ENCODE measurements around the gene ACTL6B. TPM values are rescaled to one million over a fixed set of nuclear protein-coding genes. Genes with fewer than 3 reads are reported as not detected.
A peak's percentile ranks its signal among the peaks of the same experiment; 100 is the strongest.

Gene ACTL6B
- total and polyA plus RNA-seq, 3 donors from 2014 or later, result 0.79 to 2.1 (median 1.2) TPM

- Histone ChIP-seq H3K4me1 (peaks cover 52% of the 10 kb centered on the region), H3K27ac (peak overlapping the region; percentile 27 to 59), H3K36me3 (ENCODE audit: low read depth, missing control alignments) (no peaks in the 10 kb centered on the region), H3K27me3 (no peaks in the 10 kb centered on the region), H3K9me3 (no peaks in the 10 kb centered on the region), H3K4me3 (no peak overlapping the region)
- DNase-seq, result no peak
- intact Hi-C loops (cut with DNase I; ENCODE audit: low total_unique reads), result loop anchor here (5.0 kb wide), 2 partner anchors 122 to 222 kb away; no protein-coding TSS in a partner anchor
- TF ChIP-seq CTCF (IDR thresholded peaks at IDR 0.05) (no peak), POLR2A (IDR thresholded peaks at IDR 0.05) (no peak)
- 76 to 90% methylated on average over 7 to 18 of the region's 18 CpGs for WGBS, 2 donors
Observed at GRCh38 chr7:100689230-100690135, 33.2 kb upstream of the ACTL6B start.

DNA sequence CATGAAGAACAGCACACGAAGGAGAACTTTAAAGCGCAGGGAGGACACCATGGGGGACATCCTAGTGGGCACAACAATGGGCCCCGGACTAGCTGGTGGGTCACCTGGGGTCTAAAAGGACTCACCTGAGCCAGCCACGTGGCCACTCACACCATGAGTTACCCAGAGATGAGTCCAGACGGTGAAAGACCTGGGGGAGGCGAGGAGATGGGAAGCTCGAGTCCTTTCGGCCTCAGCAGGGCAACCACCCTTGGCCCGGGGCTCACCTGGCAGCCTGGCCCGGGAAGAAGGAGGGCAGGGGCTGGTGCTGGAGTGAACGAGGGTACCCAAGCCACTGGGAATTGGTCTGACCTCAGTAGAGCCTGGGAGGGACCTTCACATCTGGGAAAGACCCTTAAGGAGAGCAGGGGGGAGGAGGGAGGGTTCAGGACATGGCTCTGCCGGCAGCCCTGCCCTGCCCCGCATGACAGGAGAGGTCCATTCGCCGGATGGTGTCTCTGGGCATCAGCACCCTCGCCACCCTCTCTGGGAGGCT lies 32.1 kb upstream of the ACTL6B start:
- 68 to 79% methylated on average over 13 to 16 of the region's 16 CpGs for WGBS, 2 donors
- Histone ChIP-seq H3K9me3 (no peaks in the 10 kb centered on the region), H3K27ac (peak overlapping the region; percentile 27 to 59), H3K4me1 (peaks cover 51% of the 10 kb centered on the region), H3K36me3 (ENCODE audit: low read depth, missing control alignments) (no peaks in the 10 kb centered on the region), H3K27me3 (no peaks in the 10 kb centered on the region), H3K4me3 (no peak overlapping the region)
- TF ChIP-seq CTCF (IDR thresholded peaks at IDR 0.05) (no peak), POLR2A (IDR thresholded peaks at IDR 0.05) (no peak)
- intact Hi-C loops (cut with DNase I; ENCODE audit: low total_unique reads), result no loop called here
- DNase-seq, result no peak

DNA sequence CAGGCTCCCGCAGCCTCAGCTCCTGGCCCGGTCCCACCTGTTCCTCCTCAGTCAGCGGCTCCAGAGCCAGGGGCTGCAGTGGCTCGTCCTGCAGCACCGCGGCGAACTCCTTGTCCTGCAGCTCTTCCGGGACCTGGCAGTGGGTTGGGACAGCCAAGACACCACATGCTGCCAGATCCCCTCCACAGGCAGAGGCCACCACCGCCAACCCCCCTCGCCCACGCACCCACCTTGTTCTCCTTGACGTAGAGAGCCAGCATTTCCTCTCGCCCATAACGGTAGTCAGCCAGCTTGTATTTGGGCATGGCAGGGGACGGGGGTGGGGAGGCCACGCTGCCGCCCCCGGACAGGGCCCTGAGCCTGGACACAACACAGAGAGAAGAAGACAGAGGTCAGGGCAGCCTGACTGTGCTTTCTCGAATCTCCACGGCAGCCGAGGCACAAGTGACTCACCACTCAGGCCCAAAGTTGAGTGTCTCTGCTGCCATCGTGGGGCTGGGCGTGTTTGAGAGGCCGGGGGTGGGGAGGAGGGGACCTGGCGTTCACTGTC lies 31.6 kb upstream of the ACTL6B start:
- intact Hi-C loops (cut with DNase I; ENCODE audit: low total_unique reads), result no loop called here
- H3K4me3 ChIP-seq, result no peak overlapping the region
- WGBS, 2 donors, result 57 to 65% methylated on average over 18 to 21 of the region's 25 CpGs
- H3K27me3 ChIP-seq, result no peaks in the 10 kb centered on the region
- H3K27ac ChIP-seq, result peak overlapping the region; percentile 27 to 59
- no peaks in the 10 kb centered on the region for H3K9me3 ChIP-seq
- TF ChIP-seq CTCF (IDR thresholded peaks at IDR 0.05) (no peak), POLR2A (IDR thresholded peaks at IDR 0.05) (no peak)
- H3K36me3 ChIP-seq (ENCODE audit: low read depth, missing control alignments), result no peaks in the 10 kb centered on the region
- DNase-seq, result no peak
- peaks cover 48% of the 10 kb centered on the region for H3K4me1 ChIP-seq

GRCh38 chr7:100687261-100687660 lies 31.0 kb upstream of the ACTL6B start:
- Histone ChIP-seq H3K4me3 (no peak overlapping the region), H3K9me3 (no peaks in the 10 kb centered on the region), H3K4me1 (peaks cover 42% of the 10 kb centered on the region), H3K27me3 (no peaks in the 10 kb centered on the region), H3K27ac (peak overlapping the region in 1 of 2 donors; percentile 59), H3K36me3 (ENCODE audit: low read depth, missing control alignments) (no peaks in the 10 kb centered on the region)
- 89 to 92% methylated on average over 7 to 22 of the region's 22 CpGs for WGBS, 2 donors
- TF ChIP-seq POLR2A (IDR thresholded peaks at IDR 0.05), result no peak
- no peak for TF ChIP-seq CTCF (IDR thresholded peaks at IDR 0.05)
- intact Hi-C loops (cut with DNase I; ENCODE audit: low total_unique reads), result no loop called here
- no peak for DNase-seq
